Fibroblast of skin of back (primary cell): ENCODE results near the gene ZRANB1.
A peak's percentile ranks its signal among the peaks of the same experiment; 100 is the strongest.

Experiments
- DNase-seq: peaks from one replicate; pipeline ENCODE4 v3.0.0-alpha.2; 2013

ZRANB1 gene

DNA sequence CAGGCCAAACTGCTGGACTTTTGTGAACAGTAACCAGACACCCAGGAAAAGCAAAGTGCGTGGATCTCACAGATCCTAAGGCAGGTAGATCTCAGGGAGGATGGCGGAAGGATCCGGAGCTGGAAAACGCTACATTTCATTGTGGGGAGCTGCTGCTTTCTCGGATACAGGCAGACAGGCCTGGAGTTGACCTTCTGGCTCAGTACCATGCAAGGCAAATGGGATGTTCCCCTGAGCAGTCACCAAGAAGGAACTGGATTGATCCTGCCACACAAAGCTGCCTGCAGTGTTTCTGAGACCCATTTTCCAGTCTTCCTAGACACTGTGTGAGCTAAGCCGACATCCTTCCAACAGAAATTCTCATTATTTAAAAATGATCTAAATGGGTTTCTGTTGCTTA lies 65.5 kb downstream of the ZRANB1 start:
- no peak for DNase-seq

DNA sequence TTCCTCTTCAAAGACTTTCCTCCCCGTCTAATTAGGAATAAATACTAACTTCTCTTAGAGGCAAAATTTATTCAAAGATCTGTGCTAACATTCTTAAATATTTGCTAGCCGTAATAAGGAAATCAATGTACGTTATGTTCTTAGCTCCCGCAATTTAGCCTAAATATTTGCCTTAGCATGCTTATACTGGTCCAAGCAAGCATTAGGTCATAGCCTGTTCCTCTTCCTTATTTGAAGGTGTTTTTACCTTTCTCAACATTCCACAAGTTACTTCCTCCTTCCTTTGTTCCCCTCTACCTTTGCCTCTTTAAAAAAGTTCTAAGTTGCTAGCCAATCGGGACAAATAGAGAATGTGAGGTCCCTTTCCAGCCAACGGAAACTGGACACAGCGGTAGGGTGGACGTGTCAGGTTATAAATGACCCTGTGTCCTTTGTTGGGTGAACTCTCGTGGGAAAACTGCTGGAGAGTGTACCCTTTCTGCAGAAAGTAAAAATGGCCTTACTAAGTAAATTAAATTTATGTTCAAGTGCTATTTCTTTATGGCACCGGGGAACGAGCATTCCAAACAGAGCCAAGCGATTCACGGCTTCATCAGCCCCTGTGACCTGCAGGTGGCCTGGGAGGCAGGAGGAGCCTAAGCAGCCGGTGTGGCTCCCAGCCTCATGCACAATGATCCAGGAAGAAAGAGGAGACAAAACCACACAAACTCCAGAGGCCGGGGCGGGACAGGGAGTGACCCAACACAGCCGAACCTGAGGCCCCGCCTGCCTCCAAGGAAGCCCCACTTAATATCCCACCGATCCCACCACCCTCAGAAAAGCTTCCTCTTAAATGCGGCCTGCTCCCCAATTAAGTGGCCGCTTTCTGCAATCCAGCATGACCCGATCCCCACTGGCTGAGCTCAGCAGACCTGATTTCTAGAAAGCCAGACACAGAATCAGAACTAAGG lies 67.0 kb downstream of the ZRANB1 start:
- DNase-seq: no peak

DNA sequence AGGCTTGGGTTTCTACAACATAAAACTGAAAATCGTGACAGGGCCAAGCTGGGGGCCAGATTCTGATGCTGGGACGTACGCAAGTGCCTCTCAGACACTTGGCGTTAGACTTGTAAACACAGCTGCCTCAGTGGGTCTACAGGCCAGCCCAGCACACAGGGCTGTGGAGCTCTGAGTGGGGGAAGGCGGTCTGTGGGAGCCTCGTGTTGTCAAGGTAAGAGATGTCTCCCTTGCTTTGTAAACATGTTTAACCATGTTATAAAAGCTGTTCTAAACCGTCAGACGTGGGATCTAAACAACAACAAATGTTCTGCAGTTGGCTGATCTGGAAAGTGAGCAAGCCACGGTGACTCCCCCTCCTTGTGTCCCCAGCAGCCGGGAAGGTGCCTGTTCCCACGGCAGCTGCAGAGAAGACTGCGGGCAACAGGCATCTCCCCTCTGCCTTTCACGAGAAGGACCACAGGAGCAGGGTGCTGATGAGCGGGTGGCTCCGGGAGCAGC lies 67.8 kb downstream of the ZRANB1 start:
- DNase-seq: no peak

DNA sequence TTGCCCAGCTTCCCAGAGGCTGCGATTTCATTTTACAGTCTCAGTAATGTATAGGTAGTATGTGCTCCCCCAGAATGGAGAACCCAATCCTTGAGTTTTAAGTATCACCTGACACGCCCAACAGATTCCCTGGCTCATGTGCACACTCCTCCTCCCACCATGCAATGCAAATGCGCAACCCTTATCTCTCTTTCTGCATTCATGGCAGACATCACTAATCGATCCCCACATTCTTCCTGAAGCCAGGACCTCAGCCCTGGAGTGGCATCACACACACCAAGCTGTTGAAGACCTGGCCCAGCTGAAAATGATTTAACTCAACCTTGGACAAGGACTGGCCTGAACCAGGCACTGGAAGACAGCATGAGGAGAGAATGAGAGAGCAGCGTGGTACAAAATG lies 68.4 kb downstream of the ZRANB1 start:
- DNase-seq: no peak

DNA sequence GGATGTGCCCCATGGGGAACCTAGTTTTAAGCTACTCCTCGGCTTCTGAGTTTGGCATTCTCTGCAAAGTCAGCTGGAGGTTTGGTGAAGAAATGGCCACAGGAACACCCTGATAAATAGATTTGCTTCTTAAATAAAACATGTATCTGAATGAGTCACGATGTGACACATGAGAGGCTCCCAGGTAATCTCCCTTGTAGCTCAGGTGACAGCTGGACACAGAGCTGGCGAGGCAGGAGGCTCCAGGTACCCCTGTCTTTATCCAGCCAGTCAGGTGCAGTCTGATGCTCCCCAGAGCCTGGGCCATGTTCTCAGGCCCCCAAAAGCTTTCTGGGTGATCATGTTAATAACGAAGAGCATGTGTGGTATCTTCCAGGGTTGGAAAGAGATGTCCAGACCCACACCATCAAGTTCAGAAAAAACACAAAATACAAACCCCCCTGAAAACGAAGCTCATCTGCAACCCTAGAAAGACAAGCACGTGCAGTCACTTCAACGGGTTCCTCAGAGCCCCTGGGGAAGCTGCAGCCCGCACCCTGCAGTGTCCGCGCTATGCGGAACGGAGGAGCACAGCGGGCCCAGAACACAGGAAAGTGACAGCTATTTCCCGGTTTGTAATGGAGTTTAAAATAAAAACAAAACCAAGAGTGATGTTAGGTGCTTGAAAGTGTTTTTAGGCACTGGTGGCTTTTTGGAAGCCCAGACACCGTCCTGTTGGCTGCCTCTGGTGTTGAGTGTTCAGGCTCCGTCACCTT lies 69.4 kb downstream of the ZRANB1 start:
- DNase-seq: no peak

DNA sequence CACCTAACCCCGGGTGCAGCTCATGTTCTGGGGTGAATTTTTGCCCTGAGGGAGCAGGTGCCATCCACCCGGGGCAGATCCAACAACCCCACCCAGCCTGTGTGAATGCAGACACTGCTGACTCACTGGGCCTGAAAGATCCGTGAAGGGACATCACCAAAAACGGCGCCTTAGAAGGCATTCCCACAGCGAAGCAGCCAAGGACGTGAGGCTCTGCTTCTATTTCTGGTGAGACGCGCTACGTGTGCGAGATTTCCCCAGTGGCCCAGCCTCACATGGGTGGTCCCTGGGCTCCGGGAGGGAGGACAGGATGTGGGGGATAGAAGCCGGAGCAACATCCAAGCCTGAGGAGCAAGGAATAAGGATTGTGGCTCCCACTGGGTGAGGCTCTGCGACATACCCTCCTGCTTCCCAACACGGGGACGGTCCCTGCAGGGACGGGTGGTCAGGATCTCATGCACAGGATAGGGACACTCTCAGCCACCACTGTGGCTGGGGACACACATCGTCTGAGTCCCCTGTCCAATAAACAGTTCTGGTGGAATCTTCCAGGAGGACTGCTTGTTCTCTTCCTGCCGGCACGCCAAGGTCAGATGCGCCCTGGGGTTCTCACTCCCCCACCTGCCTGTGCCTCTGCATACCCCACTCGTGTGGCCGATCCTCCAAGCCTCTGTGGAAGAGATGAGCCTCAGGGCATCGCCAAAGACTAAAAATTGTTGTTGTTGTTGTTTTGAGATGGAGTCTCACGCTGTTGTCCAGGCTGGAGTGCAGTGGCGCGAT lies 70.2 kb downstream of the ZRANB1 start:
- DNase-seq: peak; percentile 88

DNA sequence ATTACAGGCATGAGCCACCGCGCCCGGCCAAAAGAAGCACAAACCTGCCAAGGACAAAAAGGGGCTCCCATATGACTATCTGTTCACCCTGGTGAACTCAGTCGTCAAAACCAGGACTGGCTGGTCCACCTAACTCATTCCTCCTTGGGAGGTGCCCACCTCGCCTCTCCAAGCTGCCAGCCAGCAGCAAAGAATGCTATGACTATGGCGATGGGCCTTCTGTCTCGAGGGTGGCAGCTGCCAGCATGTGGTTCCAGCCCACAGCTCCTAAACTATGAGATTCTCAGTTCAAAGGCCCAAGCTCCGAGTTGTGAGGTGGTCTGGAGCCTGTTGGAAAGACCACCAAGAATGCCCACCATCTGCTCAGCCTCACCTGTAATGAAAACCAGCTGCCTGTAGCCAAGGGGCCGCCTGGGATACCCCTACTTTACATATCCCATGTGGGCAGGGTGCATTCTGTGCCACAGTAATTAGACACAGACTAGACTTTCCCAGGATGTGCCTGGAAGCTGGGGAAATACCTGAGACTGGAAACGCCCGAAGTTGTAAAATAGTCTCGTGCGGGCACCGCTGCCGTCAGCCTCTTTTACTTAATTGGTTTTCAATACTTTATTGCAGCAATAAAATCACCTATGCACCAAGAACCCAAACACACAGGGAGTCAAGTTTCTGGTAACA lies 71.1 kb downstream of the ZRANB1 start:
- DNase-seq: no peak

DNA sequence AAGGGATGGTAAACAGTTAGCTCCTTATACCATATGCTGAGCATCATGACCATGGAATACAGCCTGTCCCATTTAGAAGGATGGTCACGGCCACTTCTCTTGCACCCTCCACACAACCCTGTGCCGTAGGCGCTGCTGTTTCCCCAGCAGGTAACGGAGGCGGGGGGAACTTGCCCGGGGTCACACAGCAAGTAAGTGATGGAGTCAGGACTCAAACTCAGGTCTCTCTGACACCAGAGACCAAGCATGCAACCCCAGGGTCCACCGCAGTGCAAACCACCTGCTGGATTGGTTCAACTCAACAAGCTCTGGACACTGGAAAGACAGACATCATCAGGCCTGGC lies 71.6 kb downstream of the ZRANB1 start:
- DNase-seq: no peak

DNA sequence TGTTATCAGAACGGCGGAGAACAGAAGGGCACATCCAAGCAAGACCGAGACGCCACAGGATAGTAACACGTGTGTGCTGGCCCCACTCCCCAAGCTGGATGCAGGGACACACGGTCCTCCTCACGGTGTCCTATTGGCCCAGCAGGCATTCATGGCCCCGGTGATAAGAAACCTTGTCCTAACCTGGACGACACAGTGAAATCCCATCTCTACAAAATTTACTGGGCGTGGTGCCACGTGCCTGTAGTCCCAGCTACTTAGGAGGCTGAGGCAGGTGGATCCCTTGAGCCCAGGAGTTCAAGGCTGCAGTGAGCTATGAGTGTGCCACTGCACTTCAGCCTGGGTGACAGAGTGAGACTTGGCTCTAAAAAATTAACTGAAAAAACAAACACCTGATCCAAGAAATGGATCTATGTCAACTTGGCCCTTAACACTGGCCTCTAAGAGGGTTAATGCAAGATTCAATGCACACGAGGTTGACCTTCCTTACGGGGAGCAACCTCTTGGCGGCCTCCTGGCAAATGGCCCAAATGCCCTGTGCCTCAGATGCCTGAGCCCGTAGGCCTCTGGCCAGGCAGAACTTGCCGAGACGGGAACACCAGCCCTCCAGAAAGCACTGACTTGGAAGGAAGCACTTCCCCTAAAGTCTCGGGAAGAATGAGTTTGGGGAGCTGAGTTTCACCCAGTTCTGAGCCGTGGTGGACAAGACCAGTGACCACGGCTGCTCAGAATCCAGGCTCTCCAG lies 72.3 kb downstream of the ZRANB1 start:
- DNase-seq: no peak

DNA sequence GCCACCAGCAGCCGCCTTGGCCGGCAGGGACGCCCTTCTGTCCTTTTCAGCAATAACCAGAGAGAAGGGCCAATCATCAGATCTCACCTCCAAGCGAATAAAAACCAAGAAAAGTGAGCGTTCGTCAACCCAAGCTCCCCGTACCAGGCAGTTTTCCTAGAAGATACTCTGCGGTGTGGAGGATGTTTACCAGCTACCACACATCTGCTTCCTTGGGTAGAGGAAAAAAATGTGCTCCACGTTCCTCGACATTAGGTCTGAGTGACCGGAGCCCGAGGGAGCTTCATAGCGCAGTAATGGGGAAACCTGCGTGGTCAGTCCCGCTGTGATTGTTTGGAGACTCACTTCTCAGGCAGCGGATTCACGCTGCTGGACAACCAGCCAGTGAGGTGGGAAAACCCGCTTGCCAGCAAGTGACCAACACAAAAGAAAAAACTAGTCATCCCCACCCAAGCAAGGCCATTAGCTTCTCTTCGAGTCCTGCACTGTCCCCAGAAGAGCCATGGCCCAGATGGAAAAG lies 73.0 kb downstream of the ZRANB1 start:
- DNase-seq: no peak

DNA sequence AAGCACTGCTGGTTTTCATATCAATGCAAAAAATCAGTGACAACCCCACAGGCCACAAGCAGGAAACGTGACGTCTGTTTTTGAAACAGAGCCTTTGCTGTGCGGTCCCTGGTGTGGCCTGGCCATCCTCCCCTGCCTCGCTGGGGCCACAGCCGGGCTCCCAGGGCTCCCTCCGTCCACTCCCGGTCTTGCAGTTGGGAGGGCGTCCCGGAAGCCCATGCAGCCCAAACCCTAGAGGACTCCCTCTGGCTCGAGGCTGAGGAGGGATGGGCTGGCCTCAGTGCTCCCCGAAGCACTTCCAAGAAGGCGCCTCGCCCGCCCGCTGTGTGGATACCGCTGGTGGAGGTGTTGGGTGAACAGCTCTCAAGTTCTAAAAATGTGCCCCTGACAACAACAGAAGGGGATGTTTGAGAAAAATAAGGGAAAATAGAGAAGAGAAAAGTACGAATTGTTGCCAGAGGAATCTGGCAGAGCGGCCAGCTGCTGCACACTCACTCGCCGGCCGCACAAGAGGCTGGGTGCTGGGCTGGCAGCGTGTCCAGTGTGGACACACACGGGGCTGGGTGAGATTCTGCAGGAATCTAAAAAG lies 73.5 kb downstream of the ZRANB1 start:
- DNase-seq: no peak

DNA sequence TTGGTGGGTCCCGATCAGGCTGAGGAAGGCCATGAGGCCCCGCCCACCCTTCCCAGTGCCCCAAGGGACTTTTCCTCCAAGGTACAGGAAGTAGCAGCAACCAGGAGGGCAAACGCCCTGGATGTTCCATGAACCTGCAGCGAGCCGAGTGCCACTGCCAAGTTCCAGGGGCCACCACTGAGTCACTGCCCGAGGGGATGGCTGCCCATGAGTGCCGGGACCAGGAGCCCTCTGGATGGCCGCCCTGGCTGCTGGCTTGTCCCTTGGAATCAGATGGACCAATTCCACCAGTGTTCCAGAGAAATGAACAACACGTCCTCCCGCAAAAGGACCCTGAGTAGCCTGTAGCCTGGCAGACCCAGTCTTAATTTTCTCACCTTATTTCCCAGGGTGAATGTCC lies 74.2 kb downstream of the ZRANB1 start:
- DNase-seq: no peak

DNA sequence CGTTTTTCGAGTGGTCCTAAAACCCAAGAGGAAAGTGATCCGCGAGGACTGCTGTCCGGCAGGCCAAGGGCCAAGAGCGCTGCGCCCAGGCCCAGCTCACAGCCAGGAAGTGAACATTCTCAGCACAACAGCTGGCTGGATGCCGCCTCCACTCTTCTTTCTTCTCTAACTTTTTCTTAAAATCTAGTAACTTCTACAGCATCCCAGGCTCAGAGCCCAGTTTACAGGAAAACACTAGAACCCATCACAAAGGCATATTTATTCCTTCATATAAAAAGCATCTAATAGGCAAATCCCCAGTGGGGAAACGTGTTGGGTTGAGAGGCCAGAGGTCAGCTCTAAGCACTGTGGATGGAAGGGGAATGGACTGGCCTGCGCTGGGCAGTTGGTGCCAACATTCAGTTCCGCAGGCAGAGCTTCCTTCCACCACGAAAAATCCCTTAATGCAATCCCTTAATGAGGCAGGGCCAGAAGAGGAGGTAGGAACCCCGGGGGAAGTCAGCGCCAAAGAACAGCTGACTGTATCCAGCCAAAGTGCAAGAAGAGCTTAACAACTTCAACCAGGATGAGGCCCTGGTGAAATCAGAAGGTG lies 74.8 kb downstream of the ZRANB1 start:
- no peak for DNase-seq

DNA sequence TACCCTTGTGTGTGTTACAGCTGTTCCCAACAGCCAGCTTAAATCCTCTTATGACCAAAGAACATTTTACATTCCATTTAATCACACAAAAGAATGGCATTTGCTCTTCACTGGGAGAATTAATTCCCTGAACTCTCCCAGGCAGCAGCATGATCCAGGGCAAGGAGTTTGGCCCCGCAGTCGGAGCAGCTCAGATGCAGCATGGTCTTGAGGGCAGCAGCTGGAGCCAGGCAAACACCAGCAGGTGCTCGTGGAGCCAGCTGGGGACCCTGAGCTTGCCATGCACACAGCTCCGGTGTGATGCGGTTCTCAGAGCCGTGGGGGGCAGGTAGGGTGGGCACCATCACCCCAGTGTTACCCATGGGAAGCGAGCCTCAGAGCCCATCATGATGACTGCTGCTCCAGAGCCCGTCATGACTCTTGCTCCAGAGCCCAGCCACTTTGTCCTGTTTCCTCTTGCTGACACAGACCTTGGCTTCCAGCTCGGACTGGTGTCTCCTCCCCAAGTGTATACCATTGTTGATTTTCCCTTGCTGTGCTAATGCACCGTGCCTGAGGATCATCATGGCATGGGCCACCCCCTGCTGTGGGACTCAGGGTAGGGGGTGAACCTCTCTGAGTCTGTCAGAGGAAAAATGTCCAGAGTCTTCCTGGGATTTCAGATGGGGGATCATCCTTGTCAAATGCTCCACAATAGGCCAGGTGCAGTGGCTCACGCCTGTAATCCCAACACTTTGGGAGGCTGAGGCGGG lies 75.8 kb downstream of the ZRANB1 start:
- DNase-seq: no peak

DNA sequence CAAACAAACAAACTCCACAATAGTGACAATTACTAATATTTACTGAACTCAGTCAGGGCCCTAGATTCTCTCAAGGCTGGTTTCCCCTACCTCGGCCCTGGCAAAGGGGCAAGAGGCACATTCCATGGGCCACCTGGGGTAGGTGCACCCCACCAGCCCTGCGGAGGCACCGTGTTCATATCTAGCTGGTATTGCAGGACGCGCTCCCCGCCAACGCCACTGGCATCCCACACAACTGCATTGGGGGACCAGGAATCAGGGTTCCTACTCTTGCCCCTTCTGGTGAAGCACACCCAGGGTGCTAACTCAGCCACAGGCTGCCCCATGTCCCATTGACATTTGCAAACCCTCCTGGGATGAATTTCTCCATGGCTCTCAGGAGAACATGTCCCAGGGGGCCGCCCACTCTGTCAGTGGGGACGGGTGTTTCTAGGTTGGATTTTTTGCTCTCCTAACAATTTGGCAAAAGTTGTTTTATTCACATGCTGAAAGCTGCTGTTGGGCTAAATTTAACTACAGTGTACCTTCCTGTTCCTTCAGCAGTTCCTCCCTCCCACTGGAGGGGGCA lies 76.7 kb downstream of the ZRANB1 start:
- DNase-seq: no peak

DNA sequence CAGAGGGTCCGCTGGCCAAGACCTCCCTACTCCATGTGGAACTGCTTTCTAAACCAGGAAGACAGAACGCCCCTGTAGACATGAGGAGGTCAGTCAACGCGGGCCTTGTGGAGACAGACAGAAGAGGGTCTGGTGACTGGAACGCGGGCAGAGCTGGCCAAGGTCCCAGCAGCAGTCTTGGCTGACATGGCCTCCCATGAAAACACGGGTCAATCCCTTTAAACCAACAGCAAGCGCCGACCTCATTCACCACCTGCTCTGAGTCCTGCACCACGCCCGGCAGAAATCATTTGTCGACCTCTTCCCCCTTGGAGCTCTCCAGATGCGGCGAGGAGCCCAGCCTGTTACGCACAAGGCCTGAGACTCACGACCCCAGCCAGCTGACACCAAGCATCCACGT lies 78.5 kb downstream of the ZRANB1 start:
- no peak for DNase-seq

DNA sequence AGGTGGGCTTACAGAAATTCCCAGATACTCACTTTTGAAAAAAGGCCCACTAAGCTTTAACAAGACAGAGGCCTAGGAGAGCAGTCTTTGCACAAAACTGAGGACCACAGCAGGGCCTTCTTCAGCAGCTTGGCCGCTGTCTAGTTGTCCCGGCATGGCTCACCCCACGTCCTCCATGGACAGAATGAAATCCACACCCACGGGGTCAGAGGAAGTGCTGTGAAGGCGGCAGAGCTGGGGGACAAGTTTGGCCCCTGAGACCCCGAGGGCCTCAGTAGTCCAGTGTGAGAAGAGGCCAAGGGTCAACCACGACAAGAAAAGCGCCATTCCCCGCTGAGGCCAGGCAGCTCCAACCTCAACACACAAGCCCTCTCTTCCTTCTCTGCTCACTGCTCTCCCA lies 78.9 kb downstream of the ZRANB1 start:
- no peak for DNase-seq

DNA sequence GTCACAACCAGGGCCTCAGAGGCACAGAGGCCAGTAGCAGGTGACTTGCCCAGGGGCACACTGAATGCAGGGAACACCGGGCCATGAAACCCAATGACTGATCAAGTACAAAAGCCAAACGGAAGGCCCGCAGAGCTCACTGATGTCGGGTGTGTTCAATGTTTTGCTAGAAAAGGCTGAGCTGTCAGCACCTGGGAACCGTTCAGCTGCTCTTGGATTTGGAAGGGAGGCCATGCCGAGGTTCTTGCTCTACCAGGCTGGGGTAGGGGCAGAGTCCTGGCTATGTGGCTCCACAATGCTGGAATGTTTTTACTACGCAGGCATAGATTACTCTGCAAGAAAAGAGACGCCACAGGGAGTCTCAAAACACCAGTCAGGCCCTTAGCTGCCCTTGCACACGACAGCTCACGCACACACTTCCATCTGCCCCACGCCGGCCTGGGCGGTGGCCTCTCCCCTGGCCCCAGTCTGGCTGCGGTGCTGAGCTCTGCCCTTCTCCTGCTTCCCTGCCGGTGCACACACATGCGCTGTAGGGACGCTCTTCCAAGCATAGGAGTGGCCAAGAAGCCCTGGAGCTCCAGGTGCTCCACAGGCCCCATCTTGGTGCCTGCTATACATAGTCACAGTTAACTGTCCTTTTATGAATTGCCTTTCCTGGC lies 79.9 kb downstream of the ZRANB1 start:
- DNase-seq: no peak

DNA sequence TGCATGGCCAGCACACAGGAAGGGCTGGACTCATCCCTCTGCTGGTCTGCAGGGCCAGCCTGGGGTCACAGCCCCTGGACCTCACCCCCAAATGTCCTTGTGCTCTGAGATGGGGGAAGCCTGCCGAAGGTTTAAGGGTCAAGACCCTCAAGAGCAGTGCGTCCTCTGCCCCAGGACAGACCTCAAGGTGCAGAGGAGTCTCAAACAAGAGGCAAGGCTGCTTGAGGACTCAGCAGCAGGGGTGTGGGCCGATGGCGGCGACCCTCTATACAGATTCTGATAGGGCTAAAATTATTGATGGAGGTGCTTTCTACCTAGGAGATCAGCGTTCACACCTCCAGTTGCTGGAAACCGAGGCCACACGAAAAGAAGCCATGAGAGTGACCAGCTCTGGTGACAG lies 80.7 kb downstream of the ZRANB1 start:
- DNase-seq: no peak
